ENCODE measurements around the gene CCR7. TPM values are rescaled to one million over a fixed set of nuclear protein-coding genes. Genes with fewer than 3 reads are reported as not detected.
A peak's percentile ranks its signal among the peaks of the same experiment; 100 is the strongest.

CCR7 gene
- total RNA-seq, 1 donor = not detected

- Histone ChIP-seq H3K36me3 (ENCODE audit: insufficient read depth, low read length) (no peaks in the 10 kb centered on the region), H3K27me3 (ENCODE audit: insufficient read depth, low read length) (no peaks in the 10 kb centered on the region), H4K20me1 (ENCODE audit: insufficient read depth, low read length) (no peaks in the 10 kb centered on the region), H3K79me2 (ENCODE audit: insufficient read depth, low read length) (no peaks in the 10 kb centered on the region), H3K4me1 (ENCODE audit: insufficient read depth, low read length) (peaks cover 40% of the 10 kb centered on the region), H3K27ac (ENCODE audit: low read depth, low read length) (peak overlapping the region; percentile 44), H3K4me2 (ENCODE audit: insufficient read depth, low read length) (peak overlapping the region; percentile 5), H2AFZ (ENCODE audit: low read length) (peak overlapping the region; percentile 35), H3K9me3 (ENCODE audit: low read depth, low read length) (no peaks in the 10 kb centered on the region), H3K4me3 (ENCODE audit: insufficient read depth, low read length) (no peak overlapping the region)
- DNase-seq (ENCODE audit: insufficient read length, low spot score, missing footprints) = no peak
- no peak for TF ChIP-seq CTCF (IDR thresholded peaks at IDR 0.05; ENCODE audit: extremely low read depth, low read depth, low read length)
Measured at GRCh38 chr17:40516581-40517285, 48.5 kb downstream of the CCR7 start.

GRCh38 chr17:40515491-40516041 lies 49.7 kb downstream of the CCR7 start:
- H3K79me2 ChIP-seq (ENCODE audit: insufficient read depth, low read length) = no peaks in the 10 kb centered on the region
- no peaks in the 10 kb centered on the region for H3K9me3 ChIP-seq (ENCODE audit: low read depth, low read length)
- no peak overlapping the region for H3K4me2 ChIP-seq (ENCODE audit: insufficient read depth, low read length)
- TF ChIP-seq CTCF (IDR thresholded peaks at IDR 0.05; ENCODE audit: extremely low read depth, low read depth, low read length) = no peak
- peaks cover 40% of the 10 kb centered on the region for H3K4me1 ChIP-seq (ENCODE audit: insufficient read depth, low read length)
- H3K36me3 ChIP-seq (ENCODE audit: insufficient read depth, low read length) = no peaks in the 10 kb centered on the region
- H2AFZ ChIP-seq (ENCODE audit: low read length) = no peak overlapping the region
- H3K27ac ChIP-seq (ENCODE audit: low read depth, low read length) = no peak overlapping the region
- no peak overlapping the region for H3K4me3 ChIP-seq (ENCODE audit: insufficient read depth, low read length)
- H3K27me3 ChIP-seq (ENCODE audit: insufficient read depth, low read length) = no peaks in the 10 kb centered on the region
- DNase-seq (ENCODE audit: insufficient read length, low spot score, missing footprints) = no peak
- no peaks in the 10 kb centered on the region for H4K20me1 ChIP-seq (ENCODE audit: insufficient read depth, low read length)

GRCh38 chr17:40515011-40515410 lies 50.3 kb downstream of the CCR7 start:
- Histone ChIP-seq H3K4me3 (ENCODE audit: insufficient read depth, low read length) (no peak overlapping the region), H3K4me1 (ENCODE audit: insufficient read depth, low read length) (peaks cover 43% of the 10 kb centered on the region), H4K20me1 (ENCODE audit: insufficient read depth, low read length) (no peaks in the 10 kb centered on the region), H3K36me3 (ENCODE audit: insufficient read depth, low read length) (no peaks in the 10 kb centered on the region), H3K27ac (ENCODE audit: low read depth, low read length) (no peak overlapping the region), H3K4me2 (ENCODE audit: insufficient read depth, low read length) (no peak overlapping the region), H3K9me3 (ENCODE audit: low read depth, low read length) (no peaks in the 10 kb centered on the region), H3K27me3 (ENCODE audit: insufficient read depth, low read length) (no peaks in the 10 kb centered on the region), H2AFZ (ENCODE audit: low read length) (no peak overlapping the region), H3K79me2 (ENCODE audit: insufficient read depth, low read length) (no peaks in the 10 kb centered on the region)
- no peak for DNase-seq (ENCODE audit: insufficient read length, low spot score, missing footprints)
- no peak for TF ChIP-seq CTCF (IDR thresholded peaks at IDR 0.05; ENCODE audit: extremely low read depth, low read depth, low read length)

- H2AFZ ChIP-seq (ENCODE audit: low read length) = no peak overlapping the region
- no peaks in the 10 kb centered on the region for H4K20me1 ChIP-seq (ENCODE audit: insufficient read depth, low read length)
- no peak overlapping the region for H3K4me2 ChIP-seq (ENCODE audit: insufficient read depth, low read length)
- H3K27ac ChIP-seq (ENCODE audit: low read depth, low read length) = no peak overlapping the region
- no peaks in the 10 kb centered on the region for H3K36me3 ChIP-seq (ENCODE audit: insufficient read depth, low read length)
- no peaks in the 10 kb centered on the region for H3K27me3 ChIP-seq (ENCODE audit: insufficient read depth, low read length)
- H3K4me3 ChIP-seq (ENCODE audit: insufficient read depth, low read length) = no peak overlapping the region
- peaks cover 43% of the 10 kb centered on the region for H3K4me1 ChIP-seq (ENCODE audit: insufficient read depth, low read length)
- H3K79me2 ChIP-seq (ENCODE audit: insufficient read depth, low read length) = no peaks in the 10 kb centered on the region
- no peak for DNase-seq (ENCODE audit: insufficient read length, low spot score, missing footprints)
- TF ChIP-seq CTCF (IDR thresholded peaks at IDR 0.05; ENCODE audit: extremely low read depth, low read depth, low read length) = no peak
- H3K9me3 ChIP-seq (ENCODE audit: low read depth, low read length) = no peaks in the 10 kb centered on the region
Measured at GRCh38 chr17:40514013-40514875, 51.0 kb downstream of the CCR7 start.

Measured in osteoblast (primary cell).